GM23338 (cell line): ENCODE measurements around the gene ADAMTSL2.

ENCODE experiments used
- CREB1 ChIP-seq: fragments of 250-450 bp; sonication (Bioruptor Pico); IDR thresholded peaks from 2 replicates; pipeline ENCODE4 v1.5.0; 2020; ENCODE audit warnings: low read depth, mild to moderate bottlenecking, moderate library complexity
- CTCF ChIP-seq, 2 experiments: fragments of 200-600 bp in 1 of 2; sonication (generic) in 1 of 2; conservative IDR thresholded peaks; 2 replicates each; pipeline versions ENCODE4 v1.5.1 to v1.6.1; 2016 to 2017; ENCODE audit warnings: antibody characterized with exemption in 2 of 2, low read depth in 2 of 2, mild to moderate bottlenecking in 2 of 2, moderate library complexity in 1 of 2
- ETS1 ChIP-seq: IDR thresholded peaks from 2 replicates; pipeline ENCODE4 v1.6.1; 2016; ENCODE audit warnings: antibody characterized with exemption
- EZH2 ChIP-seq: fragments of 200-600 bp; sonication (generic); IDR thresholded peaks from one replicate; pipeline ENCODE4 v1.8.0; 2017; ENCODE audit warnings: antibody characterized with exemption, mild to moderate bottlenecking, low read depth; ENCODE audit not compliant: unreplicated experiment
- EZH2phosphoT487 ChIP-seq: fragments of 200-600 bp; sonication (generic); IDR thresholded peaks from one replicate; pipeline ENCODE4 v1.8.1; 2018; ENCODE audit warnings: antibody characterized with exemption; ENCODE audit not compliant: unreplicated experiment
- JUNB ChIP-seq: IDR thresholded peaks from one replicate; pipeline ENCODE4 v1.6.1; 2016; ENCODE audit warnings: antibody characterized with exemption; ENCODE audit not compliant: unreplicated experiment
- NANOG ChIP-seq: IDR thresholded peaks from 2 replicates; pipeline ENCODE4 v1.6.1; 2016; ENCODE audit warnings: antibody characterized with exemption, borderline replicate concordance
- POLR2AphosphoS5 ChIP-seq: IDR thresholded peaks from 2 replicates; pipeline ENCODE4 v1.6.1; 2016; ENCODE audit warnings: antibody characterized with exemption, low read depth
- ZNF114 ChIP-seq: fragments of 250-450 bp; sonication (Bioruptor Pico); IDR thresholded peaks from 2 replicates; pipeline ENCODE4 v1.5.0; 2020; ENCODE audit warnings: mild to moderate bottlenecking, moderate library complexity
- TF ChIP-seq, protein P1 (sequence below): IDR thresholded peaks from one replicate; pipeline ENCODE4 v1.6.1; 2018; ENCODE audit warnings: antibody characterized with exemption; ENCODE audit not compliant: unreplicated experiment
- TF ChIP-seq, protein P2 (sequence below): fragments of 250-450 bp; sonication (Bioruptor Pico); IDR thresholded peaks from 2 replicates; pipeline ENCODE4 v1.5.0; 2020; ENCODE audit warnings: mild to moderate bottlenecking, moderate library complexity

GRCh38 chr9:133575186-133576030 lies 40.9 kb downstream of the ADAMTSL2 start:
- TF ChIP-seq ZNF114 (CRISPR knock-in tag) (no peak), CTCF (conservative IDR thresholded peaks at IDR 0.05; ENCODE audit: low read depth in 2 of 2) (no peak), EZH2 (no peak), NANOG (no peak), POLR2AphosphoS5 (no peak), JUNB (no peak), EZH2phosphoT487 (no peak), ETS1 (no peak), CREB1 (CRISPR knock-in tag) (no peak)
- TF ChIP-seq, protein P1, sequence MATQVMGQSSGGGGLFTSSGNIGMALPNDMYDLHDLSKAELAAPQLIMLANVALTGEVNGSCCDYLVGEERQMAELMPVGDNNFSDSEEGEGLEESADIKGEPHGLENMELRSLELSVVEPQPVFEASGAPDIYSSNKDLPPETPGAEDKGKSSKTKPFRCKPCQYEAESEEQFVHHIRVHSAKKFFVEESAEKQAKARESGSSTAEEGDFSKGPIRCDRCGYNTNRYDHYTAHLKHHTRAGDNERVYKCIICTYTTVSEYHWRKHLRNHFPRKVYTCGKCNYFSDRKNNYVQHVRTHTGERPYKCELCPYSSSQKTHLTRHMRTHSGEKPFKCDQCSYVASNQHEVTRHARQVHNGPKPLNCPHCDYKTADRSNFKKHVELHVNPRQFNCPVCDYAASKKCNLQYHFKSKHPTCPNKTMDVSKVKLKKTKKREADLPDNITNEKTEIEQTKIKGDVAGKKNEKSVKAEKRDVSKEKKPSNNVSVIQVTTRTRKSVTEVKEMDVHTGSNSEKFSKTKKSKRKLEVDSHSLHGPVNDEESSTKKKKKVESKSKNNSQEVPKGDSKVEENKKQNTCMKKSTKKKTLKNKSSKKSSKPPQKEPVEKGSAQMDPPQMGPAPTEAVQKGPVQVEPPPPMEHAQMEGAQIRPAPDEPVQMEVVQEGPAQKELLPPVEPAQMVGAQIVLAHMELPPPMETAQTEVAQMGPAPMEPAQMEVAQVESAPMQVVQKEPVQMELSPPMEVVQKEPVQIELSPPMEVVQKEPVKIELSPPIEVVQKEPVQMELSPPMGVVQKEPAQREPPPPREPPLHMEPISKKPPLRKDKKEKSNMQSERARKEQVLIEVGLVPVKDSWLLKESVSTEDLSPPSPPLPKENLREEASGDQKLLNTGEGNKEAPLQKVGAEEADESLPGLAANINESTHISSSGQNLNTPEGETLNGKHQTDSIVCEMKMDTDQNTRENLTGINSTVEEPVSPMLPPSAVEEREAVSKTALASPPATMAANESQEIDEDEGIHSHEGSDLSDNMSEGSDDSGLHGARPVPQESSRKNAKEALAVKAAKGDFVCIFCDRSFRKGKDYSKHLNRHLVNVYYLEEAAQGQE, result no peak
- TF ChIP-seq, protein P2, sequence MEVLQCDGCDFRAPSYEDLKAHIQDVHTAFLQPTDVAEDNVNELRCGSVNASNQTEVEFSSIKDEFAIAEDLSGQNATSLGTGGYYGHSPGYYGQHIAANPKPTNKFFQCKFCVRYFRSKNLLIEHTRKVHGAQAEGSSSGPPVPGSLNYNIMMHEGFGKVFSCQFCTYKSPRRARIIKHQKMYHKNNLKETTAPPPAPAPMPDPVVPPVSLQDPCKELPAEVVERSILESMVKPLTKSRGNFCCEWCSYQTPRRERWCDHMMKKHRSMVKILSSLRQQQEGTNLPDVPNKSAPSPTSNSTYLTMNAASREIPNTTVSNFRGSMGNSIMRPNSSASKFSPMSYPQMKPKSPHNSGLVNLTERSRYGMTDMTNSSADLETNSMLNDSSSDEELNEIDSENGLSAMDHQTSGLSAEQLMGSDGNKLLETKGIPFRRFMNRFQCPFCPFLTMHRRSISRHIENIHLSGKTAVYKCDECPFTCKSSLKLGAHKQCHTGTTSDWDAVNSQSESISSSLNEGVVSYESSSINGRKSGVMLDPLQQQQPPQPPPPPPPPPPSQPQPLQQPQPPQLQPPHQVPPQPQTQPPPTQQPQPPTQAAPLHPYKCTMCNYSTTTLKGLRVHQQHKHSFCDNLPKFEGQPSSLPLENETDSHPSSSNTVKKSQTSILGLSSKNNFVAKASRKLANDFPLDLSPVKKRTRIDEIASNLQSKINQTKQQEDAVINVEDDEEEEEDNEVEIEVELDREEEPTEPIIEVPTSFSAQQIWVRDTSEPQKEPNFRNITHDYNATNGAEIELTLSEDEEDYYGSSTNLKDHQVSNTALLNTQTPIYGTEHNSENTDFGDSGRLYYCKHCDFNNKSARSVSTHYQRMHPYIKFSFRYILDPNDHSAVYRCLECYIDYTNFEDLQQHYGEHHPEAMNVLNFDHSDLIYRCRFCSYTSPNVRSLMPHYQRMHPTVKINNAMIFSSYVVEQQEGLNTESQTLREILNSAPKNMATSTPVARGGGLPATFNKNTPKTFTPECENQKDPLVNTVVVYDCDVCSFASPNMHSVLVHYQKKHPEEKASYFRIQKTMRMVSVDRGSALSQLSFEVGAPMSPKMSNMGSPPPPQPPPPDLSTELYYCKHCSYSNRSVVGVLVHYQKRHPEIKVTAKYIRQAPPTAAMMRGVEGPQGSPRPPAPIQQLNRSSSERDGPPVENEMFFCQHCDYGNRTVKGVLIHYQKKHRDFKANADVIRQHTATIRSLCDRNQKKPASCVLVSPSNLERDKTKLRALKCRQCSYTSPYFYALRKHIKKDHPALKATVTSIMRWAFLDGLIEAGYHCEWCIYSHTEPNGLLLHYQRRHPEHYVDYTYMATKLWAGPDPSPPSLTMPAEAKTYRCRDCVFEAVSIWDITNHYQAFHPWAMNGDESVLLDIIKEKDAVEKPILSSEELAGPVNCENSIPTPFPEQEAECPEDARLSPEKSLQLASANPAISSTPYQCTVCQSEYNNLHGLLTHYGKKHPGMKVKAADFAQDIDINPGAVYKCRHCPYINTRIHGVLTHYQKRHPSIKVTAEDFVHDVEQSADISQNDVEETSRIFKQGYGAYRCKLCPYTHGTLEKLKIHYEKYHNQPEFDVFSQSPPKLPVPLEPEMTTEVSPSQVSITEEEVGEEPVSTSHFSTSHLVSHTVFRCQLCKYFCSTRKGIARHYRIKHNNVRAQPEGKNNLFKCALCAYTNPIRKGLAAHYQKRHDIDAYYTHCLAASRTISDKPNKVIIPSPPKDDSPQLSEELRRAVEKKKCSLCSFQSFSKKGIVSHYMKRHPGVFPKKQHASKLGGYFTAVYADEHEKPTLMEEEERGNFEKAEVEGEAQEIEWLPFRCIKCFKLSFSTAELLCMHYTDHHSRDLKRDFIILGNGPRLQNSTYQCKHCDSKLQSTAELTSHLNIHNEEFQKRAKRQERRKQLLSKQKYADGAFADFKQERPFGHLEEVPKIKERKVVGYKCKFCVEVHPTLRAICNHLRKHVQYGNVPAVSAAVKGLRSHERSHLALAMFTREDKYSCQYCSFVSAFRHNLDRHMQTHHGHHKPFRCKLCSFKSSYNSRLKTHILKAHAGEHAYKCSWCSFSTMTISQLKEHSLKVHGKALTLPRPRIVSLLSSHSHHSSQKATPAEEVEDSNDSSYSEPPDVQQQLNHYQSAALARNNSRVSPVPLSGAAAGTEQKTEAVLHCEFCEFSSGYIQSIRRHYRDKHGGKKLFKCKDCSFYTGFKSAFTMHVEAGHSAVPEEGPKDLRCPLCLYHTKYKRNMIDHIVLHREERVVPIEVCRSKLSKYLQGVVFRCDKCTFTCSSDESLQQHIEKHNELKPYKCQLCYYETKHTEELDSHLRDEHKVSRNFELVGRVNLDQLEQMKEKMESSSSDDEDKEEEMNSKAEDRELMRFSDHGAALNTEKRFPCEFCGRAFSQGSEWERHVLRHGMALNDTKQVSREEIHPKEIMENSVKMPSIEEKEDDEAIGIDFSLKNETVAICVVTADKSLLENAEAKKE (CRISPR knock-in tag), result no peak
